Adipocyte (in vitro differentiated cells): Measurements from ENCODE around the gene CAPN14.
"Not testable (repeated sequence)": the region's sequence is repeated elsewhere in the genome, so short reads cannot be mapped to it uniquely, and the experiment has no call there.

Source experiments
- DNase-seq: peaks from one replicate; pipeline ENCODE4 v3.0.0-alpha.2; 2015; ENCODE audit warnings: low read depth
- H3K27me3 ChIP-seq: replicated peaks from 2 replicates; pipeline ENCODE4 v1.7.0; 2013; ENCODE audit warnings: mild to moderate bottlenecking, low read length, moderate library complexity; ENCODE audit not compliant: control insufficient read depth, insufficient read depth
- H3K36me3 ChIP-seq: 2 replicates; pipeline ENCODE4 v1.7.0; 2013; ENCODE audit warnings: low read length, mild to moderate bottlenecking, moderate library complexity; ENCODE audit not compliant: control insufficient read depth, insufficient read depth, severe bottlenecking
- H3K4me1 ChIP-seq: 2 replicates; pipeline ENCODE4 v1.7.0; 2013; ENCODE audit warnings: mild to moderate bottlenecking, low read length, moderate library complexity; ENCODE audit not compliant: control insufficient read depth, insufficient read depth
- H3K4me3 ChIP-seq: 2 replicates; pipeline ENCODE4 v1.7.0; 2013; ENCODE audit warnings: mild to moderate bottlenecking, low read length, moderate library complexity
- H3K9ac ChIP-seq: 2 replicates; pipeline ENCODE4 v1.7.0; 2013; ENCODE audit warnings: mild to moderate bottlenecking, low read length, moderate library complexity
- H3K9me3 ChIP-seq: 2 replicates; pipeline ENCODE4 v1.7.0; 2013; ENCODE audit warnings: mild to moderate bottlenecking, low read length, moderate library complexity; ENCODE audit not compliant: control insufficient read depth

Gene CAPN14

DNA sequence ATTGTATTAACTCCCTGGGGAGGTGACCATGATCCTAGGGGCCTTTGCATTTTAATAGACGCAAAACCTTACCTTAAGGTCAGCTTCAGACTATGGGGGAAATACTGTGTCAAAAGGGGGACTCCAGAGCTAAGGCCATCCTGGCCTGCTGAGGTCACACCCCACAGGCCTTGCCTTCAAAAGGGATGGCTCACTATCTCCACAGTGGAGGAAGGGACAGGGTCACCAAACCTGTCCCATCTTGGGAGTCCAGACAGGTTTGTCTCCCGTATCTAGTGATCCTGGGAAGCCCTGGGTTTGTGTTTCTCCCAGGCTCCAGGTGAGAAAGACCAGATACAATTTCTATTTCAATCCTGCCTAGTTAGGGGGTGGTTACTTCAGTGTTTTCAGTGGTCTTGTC is 24.9 kb downstream of the CAPN14 start:
- H3K4me1 ChIP-seq: no peaks in the 10 kb centered on the region
- no peak for DNase-seq
- no peaks in the 10 kb centered on the region for H3K36me3 ChIP-seq
- no peak overlapping the region for H3K4me3 ChIP-seq
- H3K27me3 ChIP-seq: peaks cover 11% of the 10 kb centered on the region
- H3K9me3 ChIP-seq: no peaks in the 10 kb centered on the region
- no peak overlapping the region for H3K9ac ChIP-seq

DNA sequence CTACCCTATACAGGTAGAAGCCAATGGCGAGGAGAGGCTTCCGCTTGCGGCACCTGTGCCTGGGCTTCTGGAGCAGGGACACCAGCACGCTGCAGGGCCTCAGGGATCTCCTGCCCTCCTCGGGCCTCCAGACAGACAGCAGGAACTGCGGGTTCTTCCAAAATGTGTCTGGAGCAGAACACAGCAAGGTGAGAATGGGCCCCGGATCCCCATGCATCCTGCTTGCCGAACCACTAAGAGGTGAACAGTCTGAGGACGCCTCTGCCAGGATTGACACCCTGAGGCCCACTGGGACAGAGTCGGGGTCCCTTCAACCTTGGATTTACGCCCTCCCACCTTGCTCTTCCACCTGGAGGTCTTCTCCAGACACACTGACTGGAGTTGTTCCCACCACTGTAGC is 25.4 kb downstream of the CAPN14 start:
- DNase-seq: no peak
- Histone ChIP-seq H3K9me3 (no peaks in the 10 kb centered on the region), H3K9ac (no peak overlapping the region)

DNA sequence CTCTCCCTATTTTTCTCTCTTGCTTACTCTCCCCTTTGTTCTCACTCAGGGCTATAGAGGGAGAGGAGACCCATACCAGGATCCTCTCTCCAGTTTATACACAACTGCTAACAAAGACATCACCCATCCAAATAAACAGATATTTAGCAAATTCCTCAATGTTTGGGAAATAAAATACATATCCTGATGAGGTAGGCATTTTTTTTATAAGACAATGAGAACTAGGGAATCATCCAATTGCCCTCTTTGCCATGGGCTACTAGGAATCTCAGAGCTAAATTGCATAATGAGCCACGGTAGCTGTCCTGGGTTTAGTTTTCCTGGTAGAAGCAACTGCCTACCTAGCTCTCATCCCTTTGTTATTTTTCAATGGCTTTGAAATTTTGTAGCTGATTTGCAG is 27.1 kb downstream of the CAPN14 start:
- no peak for DNase-seq
- H3K9me3 ChIP-seq: no peaks in the 10 kb centered on the region

More for the DNA sequence above, 25.4 kb downstream of the CAPN14 start:
- no peaks in the 10 kb centered on the region for H3K36me3 ChIP-seq
- no peaks in the 10 kb centered on the region for H3K4me1 ChIP-seq
- H3K4me3 ChIP-seq: no peak overlapping the region
- H3K27me3 ChIP-seq: peaks cover 11% of the 10 kb centered on the region

DNA sequence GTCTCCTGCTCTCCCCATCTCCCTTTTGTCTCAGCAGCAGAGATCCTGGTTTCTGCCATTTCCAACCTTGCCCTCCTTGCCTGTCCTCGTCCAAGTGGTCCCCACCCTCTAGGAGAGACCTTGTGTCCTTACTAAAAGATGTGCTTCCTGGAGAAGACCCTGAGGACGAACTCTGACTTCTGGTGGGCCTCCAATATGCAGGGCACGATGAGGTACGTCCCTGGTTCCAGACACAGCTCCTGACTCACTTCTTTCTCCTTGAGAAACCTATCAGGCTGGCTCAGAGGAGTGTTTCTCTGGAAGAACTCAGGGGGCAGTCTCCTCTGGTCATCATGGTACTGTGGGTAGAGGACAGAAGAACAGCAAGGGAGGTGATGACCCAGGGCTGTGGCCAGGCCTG is 28.2 kb downstream of the CAPN14 start:
- Histone ChIP-seq H3K9me3 (no peaks in the 10 kb centered on the region), H3K4me3 (no peak overlapping the region), H3K27me3 (peaks cover 14% of the 10 kb centered on the region), H3K9ac (no peak overlapping the region), H3K4me1 (no peaks in the 10 kb centered on the region), H3K36me3 (no peaks in the 10 kb centered on the region)
- no peak for DNase-seq

More for the DNA sequence above, 27.1 kb downstream of the CAPN14 start:
- Histone ChIP-seq H3K36me3 (no peaks in the 10 kb centered on the region), H3K4me1 (no peaks in the 10 kb centered on the region), H3K9ac (no peak overlapping the region), H3K4me3 (no peak overlapping the region), H3K27me3 (peaks cover 13% of the 10 kb centered on the region)

DNA sequence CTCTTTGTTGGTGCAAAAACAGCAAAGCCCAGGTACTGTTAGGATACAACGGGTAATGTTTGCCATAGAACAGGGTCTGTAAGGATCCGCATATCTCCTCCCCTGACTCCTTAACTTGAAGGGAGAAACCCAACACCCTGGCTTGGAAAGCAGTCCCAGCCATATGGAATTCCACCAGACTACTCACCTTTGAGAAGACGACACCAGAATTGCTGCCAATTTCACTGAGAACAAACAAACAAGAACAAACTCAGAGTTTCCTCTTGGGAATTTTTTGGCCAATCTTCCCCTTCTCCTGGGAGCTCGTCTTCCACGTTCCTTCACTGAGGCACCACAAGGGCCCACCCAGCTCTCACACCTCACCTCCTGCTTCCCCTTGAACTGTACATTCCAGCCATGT is 29.2 kb downstream of the CAPN14 start:
- no peaks in the 10 kb centered on the region for H3K4me1 ChIP-seq
- H3K9ac ChIP-seq: no peak overlapping the region
- H3K36me3 ChIP-seq: no peaks in the 10 kb centered on the region
- peaks cover 14% of the 10 kb centered on the region for H3K27me3 ChIP-seq
- H3K9me3 ChIP-seq: no peaks in the 10 kb centered on the region
- no peak overlapping the region for H3K4me3 ChIP-seq
- no peak for DNase-seq

DNA sequence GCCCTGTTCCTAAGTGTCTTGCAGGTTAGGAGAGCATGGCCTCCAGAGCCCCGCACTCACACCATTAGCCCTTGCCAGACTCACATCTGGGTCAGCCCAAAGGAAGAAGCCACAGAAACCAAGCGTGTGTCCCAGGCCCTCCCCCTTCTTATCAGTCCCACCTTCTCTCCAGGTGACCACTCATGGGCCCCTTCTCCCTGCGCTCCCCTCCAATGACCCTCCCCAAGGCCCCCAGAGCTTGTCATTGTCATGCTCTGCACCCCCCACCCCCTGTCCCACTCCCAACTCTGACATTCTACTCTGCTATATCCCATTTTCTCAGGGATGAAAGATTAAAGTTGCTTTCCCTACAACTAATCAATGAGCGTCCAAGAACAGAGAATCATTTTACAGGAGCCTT is 30.1 kb downstream of the CAPN14 start:
- Histone ChIP-seq H3K9me3 (no peaks in the 10 kb centered on the region), H3K4me1 (no peaks in the 10 kb centered on the region), H3K27me3 (peaks cover 14% of the 10 kb centered on the region), H3K4me3 (no peak overlapping the region), H3K9ac (no peak overlapping the region), H3K36me3 (no peaks in the 10 kb centered on the region)
- DNase-seq: no peak

DNA sequence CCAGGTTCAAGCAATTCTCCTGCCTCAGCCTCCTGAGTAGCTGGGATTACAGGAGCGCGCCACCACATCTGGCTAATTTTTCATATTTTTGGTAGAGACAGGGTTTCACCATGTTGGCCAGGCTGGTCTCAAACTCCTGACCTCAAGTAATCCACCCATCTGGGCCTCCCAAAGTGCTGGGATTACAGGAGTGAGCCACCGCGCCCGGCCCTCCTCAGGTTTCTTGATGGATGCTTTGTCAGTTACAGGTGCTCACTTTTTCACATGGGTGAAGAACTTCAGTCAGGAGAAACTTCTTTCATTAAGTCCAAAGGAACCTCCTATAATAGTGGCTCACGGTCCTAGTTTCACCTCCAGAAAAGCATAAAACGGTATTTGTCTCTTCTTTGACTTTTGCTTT is 33.3 kb downstream of the CAPN14 start:
- H3K4me1 ChIP-seq, H3K9ac ChIP-seq, H3K4me3 ChIP-seq, DNase-seq, H3K9me3 ChIP-seq, H3K36me3 ChIP-seq: not testable (repeated sequence)
- peaks cover 20% of the 10 kb centered on the region for H3K27me3 ChIP-seq

DNA sequence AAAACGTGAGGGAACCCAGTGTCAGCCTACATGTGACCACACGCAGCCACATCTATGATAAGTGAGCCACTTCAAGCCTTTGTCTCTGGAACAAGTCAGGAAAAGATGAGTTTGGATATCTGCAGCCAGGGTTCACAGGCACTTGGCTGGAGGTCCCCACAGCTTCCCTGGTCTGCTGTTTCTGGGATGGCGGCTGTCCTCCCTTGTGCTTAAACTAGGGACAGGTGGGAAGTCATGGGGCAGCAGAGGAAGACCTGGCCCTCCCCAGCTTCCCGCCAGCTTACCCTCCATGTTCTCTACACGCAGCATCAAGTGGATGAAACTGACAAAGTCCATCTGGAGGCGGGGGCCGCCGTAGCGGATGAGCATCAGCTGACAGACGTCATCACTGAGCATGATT is 40.6 kb downstream of the CAPN14 start:
- H3K36me3 ChIP-seq: no peaks in the 10 kb centered on the region
- H3K27me3 ChIP-seq: peaks cover 47% of the 10 kb centered on the region
- no peak for DNase-seq
- H3K4me3 ChIP-seq: no peak overlapping the region
- H3K4me1 ChIP-seq: peaks cover 11% of the 10 kb centered on the region
- H3K9ac ChIP-seq: no peak overlapping the region
- H3K9me3 ChIP-seq: no peaks in the 10 kb centered on the region

DNA sequence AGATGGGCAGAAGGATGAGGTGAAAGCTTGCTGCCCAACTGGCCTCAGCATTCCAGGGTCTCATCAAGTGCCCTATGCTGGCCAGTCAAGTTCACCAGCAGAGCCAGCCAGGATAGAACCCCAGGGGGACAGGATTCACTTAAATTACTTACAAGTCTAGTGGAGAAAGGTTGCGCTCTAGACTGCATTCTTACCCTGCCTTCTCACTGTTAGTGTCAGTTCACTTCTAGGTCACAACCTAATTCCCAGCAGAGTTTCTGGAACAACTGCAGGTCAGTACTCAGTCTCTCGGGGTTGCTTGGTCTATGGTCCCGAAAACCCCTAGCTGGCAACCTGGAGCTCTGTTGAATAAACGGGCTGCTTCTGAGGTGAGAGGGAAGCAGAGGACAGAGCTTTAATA is 46.2 kb downstream of the CAPN14 start:
- H3K27me3 ChIP-seq: peaks cover 33% of the 10 kb centered on the region
- no peak overlapping the region for H3K4me3 ChIP-seq
- H3K36me3 ChIP-seq: no peaks in the 10 kb centered on the region
- no peak overlapping the region for H3K9ac ChIP-seq
- no peaks in the 10 kb centered on the region for H3K4me1 ChIP-seq
- no peak for DNase-seq
- H3K9me3 ChIP-seq: no peaks in the 10 kb centered on the region

DNA sequence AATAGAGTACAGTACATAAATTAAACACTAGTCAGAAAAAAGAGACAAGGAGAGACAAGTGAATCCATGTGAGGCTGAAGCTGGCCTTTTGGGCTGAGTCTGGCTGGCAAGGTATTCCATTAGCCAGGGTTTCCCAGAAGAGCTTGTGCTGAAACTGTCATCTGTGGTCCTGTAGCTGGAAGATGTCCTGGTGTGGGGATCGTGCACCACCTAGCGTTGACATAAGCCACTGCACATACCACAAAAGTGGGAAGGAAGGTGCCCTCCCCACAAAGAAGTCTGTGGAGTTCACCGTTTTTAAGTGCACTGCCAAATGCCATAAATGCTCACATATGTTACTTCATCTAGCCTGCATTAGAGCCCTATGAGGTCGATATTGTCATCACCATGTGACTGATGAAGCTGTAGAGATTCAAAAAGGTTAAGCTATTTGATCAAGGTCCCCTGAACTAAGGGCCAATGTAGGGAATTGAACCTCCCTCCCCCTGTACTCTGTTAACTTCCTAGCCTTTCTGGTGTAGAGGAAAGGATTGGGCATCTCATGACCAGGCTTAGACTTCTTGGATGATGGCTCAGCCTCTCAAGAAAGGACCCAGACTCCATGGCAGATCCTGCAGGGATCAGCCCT is 47.1 kb downstream of the CAPN14 start:
- Histone ChIP-seq H3K4me3 (no peak overlapping the region), H3K9me3 (no peaks in the 10 kb centered on the region), H3K36me3 (no peaks in the 10 kb centered on the region), H3K4me1 (no peaks in the 10 kb centered on the region), H3K27me3 (peaks cover 37% of the 10 kb centered on the region), H3K9ac (no peak overlapping the region)
- peak; percentile 80 for DNase-seq

DNA sequence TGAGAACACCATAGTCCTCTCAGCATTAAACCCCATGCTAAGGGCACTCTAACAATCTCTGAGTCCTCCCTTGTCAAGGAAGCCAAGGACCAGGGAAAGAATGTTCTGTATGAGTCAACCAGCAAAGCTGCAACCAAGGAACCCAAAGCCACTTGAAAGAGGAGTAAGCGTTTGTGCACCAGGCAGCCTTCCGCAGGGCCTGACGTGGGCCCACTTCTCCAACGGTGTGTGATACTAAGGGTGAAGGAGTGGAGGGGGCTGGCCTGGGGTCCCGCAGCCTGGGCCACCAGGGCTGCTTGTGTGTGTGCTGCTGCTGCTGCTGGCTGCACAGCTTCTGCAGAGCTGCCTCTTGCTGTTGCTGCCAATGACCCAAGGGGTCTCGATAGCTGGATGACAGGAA is 49.0 kb downstream of the CAPN14 start:
- Histone ChIP-seq H3K9ac (no peak overlapping the region), H3K4me1 (no peaks in the 10 kb centered on the region), H3K36me3 (no peaks in the 10 kb centered on the region), H3K9me3 (no peaks in the 10 kb centered on the region), H3K27me3 (peaks cover 34% of the 10 kb centered on the region), H3K4me3 (no peak overlapping the region)
- DNase-seq: peak; percentile 5

DNA sequence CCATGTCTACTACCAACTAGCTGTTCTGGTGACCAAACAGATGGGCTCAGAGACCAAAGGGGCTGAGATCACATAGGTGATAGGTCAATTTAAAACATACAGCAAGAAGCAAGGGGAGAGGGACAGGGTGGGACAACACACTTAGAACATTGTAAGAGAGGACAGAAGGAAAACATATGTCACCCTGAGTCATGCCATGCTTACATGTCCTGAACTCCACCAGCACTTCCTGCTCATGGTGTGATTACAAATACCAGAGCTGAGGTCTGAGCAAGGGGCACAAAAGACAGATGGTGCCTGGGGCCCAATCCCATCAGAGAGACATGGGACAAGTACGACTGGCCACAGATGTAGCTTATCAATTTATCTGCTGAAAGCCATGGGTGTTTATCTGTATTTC is 50.4 kb downstream of the CAPN14 start:
- Histone ChIP-seq H3K36me3 (no peaks in the 10 kb centered on the region), H3K9me3 (no peaks in the 10 kb centered on the region), H3K27me3 (peaks cover 40% of the 10 kb centered on the region), H3K4me1 (no peaks in the 10 kb centered on the region), H3K4me3 (no peak overlapping the region), H3K9ac (no peak overlapping the region)
- no peak for DNase-seq
